Measurements from ENCODE around the gene HOXA4. TPM values are rescaled to one million over a fixed set of nuclear protein-coding genes. Genes with fewer than 3 reads are reported as not detected.
A peak's percentile ranks its signal among the peaks of the same experiment; 100 is the strongest.

The HOXA4 gene
- total and polyA plus RNA-seq, 2 donors (not counting 1 experiment from before 2014, with no cell fraction given), result 0.33 to 3.6 TPM

DNA sequence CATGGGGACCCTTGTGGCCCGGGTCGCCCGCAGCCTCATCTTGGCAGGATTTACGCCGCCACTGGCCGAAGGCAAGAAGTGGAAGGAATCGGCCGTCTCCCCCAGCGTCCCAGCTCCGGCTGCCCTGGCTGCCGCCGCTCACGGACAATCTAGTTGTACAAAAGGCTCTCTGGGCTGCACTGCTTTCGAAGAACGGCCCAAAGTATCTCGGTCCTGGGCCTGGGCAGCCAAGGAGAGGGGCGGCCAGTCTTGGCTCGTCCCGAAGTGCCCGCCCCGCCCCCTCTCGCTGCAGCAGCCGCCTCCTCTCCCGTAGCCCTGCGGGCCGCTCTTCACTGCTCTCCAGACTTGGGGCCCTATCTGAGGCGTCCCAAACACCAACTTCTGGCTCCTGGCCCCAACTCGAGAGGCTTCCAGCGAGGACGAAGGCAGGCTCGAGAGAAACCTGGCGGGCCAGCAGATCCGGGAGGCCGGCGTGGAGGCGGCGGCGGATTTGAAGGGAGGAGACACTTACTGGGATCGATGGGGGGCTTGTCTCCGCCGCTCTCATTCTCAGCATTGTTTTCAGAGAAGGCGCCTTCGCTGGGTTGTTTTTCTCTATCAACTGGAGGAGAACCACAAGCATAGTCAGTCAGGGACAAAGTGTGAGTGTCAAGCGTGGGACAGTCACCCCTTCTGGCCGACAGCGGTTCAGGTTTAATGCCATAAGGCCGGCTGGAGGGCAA is 34.0 kb upstream of the HOXA4 start:
- no peak for DNase-seq (ENCODE audit: low read depth in 2 of 2)
- Histone ChIP-seq H3K4me1 (ENCODE audit: control insufficient read depth, extremely low read depth, insufficient read depth, low read length) (no peaks in the 10 kb centered on the region), H3K4me3 (replicated peaks in 1 of 4; ENCODE audit: control extremely low read depth in 1 of 4, insufficient read depth in 1 of 4, low read depth in 3 of 4, low read length in 4 of 4) (no peak overlapping the region), H3K27ac (ENCODE audit: insufficient read depth, low read length) (no peak overlapping the region), H3K79me2 (ENCODE audit: control insufficient read depth, insufficient read depth, low read length) (no peaks in the 10 kb centered on the region), H3K36me3 (ENCODE audit: control insufficient read depth, insufficient read depth, low read length) (no peaks in the 10 kb centered on the region), H3K4me2 (ENCODE audit: extremely low read depth, insufficient read depth, low read length) (no peak overlapping the region), H2AFZ (ENCODE audit: low read length) (no peak overlapping the region), H3K27me3 (ENCODE audit: control insufficient read depth, insufficient read depth, low read length) (peaks cover 61% of the 10 kb centered on the region), H3K9me3 (ENCODE audit: control insufficient read depth, insufficient read depth, low read depth, low read length) (no peaks in the 10 kb centered on the region), H4K20me1 (ENCODE audit: control insufficient read depth, extremely low read depth, insufficient read depth, low read length) (no peaks in the 10 kb centered on the region), H3K9ac (ENCODE audit: insufficient read depth, low read length) (no peak overlapping the region)
- TF ChIP-seq EZH2 (IDR thresholded peaks at IDR 0.05; ENCODE audit: low read length, missing control alignments), result no peak
- TF ChIP-seq, protein P1, sequence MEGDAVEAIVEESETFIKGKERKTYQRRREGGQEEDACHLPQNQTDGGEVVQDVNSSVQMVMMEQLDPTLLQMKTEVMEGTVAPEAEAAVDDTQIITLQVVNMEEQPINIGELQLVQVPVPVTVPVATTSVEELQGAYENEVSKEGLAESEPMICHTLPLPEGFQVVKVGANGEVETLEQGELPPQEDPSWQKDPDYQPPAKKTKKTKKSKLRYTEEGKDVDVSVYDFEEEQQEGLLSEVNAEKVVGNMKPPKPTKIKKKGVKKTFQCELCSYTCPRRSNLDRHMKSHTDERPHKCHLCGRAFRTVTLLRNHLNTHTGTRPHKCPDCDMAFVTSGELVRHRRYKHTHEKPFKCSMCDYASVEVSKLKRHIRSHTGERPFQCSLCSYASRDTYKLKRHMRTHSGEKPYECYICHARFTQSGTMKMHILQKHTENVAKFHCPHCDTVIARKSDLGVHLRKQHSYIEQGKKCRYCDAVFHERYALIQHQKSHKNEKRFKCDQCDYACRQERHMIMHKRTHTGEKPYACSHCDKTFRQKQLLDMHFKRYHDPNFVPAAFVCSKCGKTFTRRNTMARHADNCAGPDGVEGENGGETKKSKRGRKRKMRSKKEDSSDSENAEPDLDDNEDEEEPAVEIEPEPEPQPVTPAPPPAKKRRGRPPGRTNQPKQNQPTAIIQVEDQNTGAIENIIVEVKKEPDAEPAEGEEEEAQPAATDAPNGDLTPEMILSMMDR (conservative IDR thresholded peaks at IDR 0.05 in 1 of 2, IDR thresholded peaks at IDR 0.05 in 1 of 2; ENCODE audit: low read depth in 1 of 2, low read length in 2 of 2), result no peak

DNA sequence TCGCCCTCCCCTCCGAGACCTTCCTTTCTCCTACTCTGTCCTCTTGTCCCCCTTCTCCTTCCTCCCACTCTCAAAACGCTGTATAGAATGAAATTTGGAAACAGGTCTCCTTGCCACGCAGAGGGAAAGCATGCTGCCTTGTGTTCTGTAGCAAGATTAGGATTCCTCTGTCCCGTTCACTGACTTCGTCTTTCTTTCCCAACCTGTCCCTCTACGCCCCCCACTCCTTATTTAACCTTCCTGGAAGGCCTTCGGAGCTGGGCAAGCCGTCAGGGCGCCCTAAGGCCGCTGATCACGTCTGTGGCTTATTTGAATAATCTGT is 33.4 kb upstream of the HOXA4 start:
- peaks cover 56% of the 10 kb centered on the region for H3K27me3 ChIP-seq (ENCODE audit: control insufficient read depth, insufficient read depth, low read length)
- H3K9me3 ChIP-seq (ENCODE audit: control insufficient read depth, insufficient read depth, low read depth, low read length), result no peaks in the 10 kb centered on the region
- H2AFZ ChIP-seq (ENCODE audit: low read length), result no peak overlapping the region
- no peaks in the 10 kb centered on the region for H3K36me3 ChIP-seq (ENCODE audit: control insufficient read depth, insufficient read depth, low read length)
- no peaks in the 10 kb centered on the region for H3K79me2 ChIP-seq (ENCODE audit: control insufficient read depth, insufficient read depth, low read length)
- no peak overlapping the region for H3K4me2 ChIP-seq (ENCODE audit: extremely low read depth, insufficient read depth, low read length)
- TF ChIP-seq EZH2 (IDR thresholded peaks at IDR 0.05; ENCODE audit: low read length, missing control alignments), result peak; percentile 38
- TF ChIP-seq, protein P1 (conservative IDR thresholded peaks at IDR 0.05 in 1 of 2, IDR thresholded peaks at IDR 0.05 in 1 of 2; ENCODE audit: low read depth in 1 of 2, low read length in 2 of 2), result no peak
- no peaks in the 10 kb centered on the region for H4K20me1 ChIP-seq (ENCODE audit: control insufficient read depth, extremely low read depth, insufficient read depth, low read length)
- no peak overlapping the region for H3K9ac ChIP-seq (ENCODE audit: insufficient read depth, low read length)
- no peak overlapping the region for H3K27ac ChIP-seq (ENCODE audit: insufficient read depth, low read length)
- no peaks in the 10 kb centered on the region for H3K4me1 ChIP-seq (ENCODE audit: control insufficient read depth, extremely low read depth, insufficient read depth, low read length)
- no peak for DNase-seq (ENCODE audit: low read depth in 2 of 2)
- no peak overlapping the region for H3K4me3 ChIP-seq (replicated peaks in 1 of 4; ENCODE audit: control extremely low read depth in 1 of 4, insufficient read depth in 1 of 4, low read depth in 3 of 4, low read length in 4 of 4)

DNA sequence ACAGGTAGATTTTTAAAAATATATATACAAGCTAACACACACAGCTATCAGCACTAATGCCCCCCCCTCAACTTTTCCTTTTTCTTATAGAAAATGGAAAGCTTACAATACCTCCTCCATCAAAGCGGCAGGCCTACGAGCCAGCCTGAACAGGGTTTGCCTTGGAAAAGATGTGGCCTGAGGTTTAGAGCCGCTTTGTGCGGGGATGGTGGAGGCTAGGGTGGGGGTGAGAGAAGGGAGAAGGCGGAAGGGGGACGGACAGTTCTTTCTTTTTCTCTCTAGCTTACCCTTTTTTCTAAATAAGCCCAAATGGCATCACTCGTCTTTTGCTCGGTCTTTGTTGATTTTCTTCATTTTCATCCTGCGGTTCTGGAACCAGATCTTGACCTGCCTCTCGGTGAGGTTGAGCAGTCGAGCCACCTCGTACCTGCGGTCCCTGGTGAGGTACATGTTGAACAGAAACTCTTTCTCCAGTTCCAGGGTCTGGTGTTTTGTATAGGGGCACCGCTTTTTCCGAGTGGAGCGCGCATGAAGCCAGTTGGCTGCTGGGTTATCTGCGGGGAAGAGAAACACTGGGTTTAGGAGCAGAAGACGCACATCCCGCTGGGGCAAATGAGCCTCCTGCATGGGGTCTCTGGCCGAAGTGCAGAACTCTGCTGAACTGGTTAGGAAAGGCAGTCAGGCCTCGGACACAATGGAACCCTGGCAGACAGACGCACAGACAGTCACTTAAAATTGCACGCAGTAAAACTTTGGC is 32.9 kb upstream of the HOXA4 start:
- Histone ChIP-seq H3K27ac (ENCODE audit: insufficient read depth, low read length) (no peak overlapping the region), H3K9me3 (ENCODE audit: control insufficient read depth, insufficient read depth, low read depth, low read length) (no peaks in the 10 kb centered on the region), H3K4me3 (replicated peaks in 1 of 4; ENCODE audit: control extremely low read depth in 1 of 4, insufficient read depth in 1 of 4, low read depth in 3 of 4, low read length in 4 of 4) (no peak overlapping the region), H3K27me3 (ENCODE audit: control insufficient read depth, insufficient read depth, low read length) (peaks cover 51% of the 10 kb centered on the region), H4K20me1 (ENCODE audit: control insufficient read depth, extremely low read depth, insufficient read depth, low read length) (no peaks in the 10 kb centered on the region), H3K4me2 (ENCODE audit: extremely low read depth, insufficient read depth, low read length) (no peak overlapping the region), H3K79me2 (ENCODE audit: control insufficient read depth, insufficient read depth, low read length) (no peaks in the 10 kb centered on the region), H3K4me1 (ENCODE audit: control insufficient read depth, extremely low read depth, insufficient read depth, low read length) (no peaks in the 10 kb centered on the region), H3K9ac (ENCODE audit: insufficient read depth, low read length) (no peak overlapping the region), H3K36me3 (ENCODE audit: control insufficient read depth, insufficient read depth, low read length) (no peaks in the 10 kb centered on the region), H2AFZ (ENCODE audit: low read length) (no peak overlapping the region)
- TF ChIP-seq, protein P1 (conservative IDR thresholded peaks at IDR 0.05 in 1 of 2, IDR thresholded peaks at IDR 0.05 in 1 of 2; ENCODE audit: low read depth in 1 of 2, low read length in 2 of 2), result no peak
- no peak for TF ChIP-seq EZH2 (IDR thresholded peaks at IDR 0.05; ENCODE audit: low read length, missing control alignments)
- no peak for DNase-seq (ENCODE audit: low read depth in 2 of 2)

All from fibroblast of lung (primary cell).